CD4-positive, alpha-beta T cell treated with Interferon alpha-2 for 1 hour (primary cell): Measurements from ENCODE around the gene MPG.

Source experiments
- DNase-seq, 2 donors: peaks; one replicate each; pipeline ENCODE4 v3.0.0-alpha.2; 2020 to 2022

MPG gene

DNA sequence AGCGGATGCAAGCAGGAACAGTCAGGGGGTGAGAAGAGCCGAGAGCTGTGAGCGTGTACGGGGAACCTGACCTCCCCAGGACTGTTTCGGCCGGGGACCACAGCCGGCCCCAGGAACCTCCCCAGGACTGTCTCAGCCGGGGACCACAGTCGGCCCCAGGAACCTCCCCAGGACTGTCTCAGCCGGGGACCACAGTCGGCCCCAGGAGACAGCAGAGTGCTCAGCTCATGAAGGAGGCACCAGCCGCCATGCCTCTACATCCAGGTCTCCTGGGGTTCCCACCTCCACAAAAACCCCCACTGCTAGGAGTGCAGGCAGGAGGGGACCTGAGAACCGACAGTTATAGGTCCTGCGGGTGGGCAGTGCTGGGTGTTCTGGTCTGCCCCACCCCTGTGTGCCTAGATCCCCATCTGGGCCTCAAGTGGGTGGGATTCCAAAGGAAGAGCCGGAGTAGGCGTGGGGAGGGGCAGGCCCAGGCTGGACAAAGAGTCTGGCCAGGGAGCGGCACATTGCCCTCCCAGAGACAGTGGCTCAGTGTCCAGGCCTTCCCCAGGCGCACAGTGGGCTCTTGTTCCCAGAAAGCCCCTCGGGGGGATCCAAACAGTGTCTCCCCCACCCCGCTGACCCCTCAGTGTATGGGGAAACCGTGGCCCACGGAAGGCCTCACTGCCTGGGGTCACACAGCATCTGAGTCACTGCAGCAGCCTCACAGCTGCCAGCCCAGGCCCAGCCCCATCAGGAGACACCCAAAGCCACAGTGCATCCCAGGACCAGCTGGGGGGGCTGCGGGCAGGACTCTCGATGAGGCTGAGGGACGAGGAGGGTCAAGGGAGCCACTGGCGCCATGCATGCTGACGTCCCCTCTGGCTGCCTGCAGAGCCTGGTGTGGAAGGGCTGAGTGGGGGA lies 9.9 kb upstream of the MPG start:
- no peak for DNase-seq

GRCh38 chr16:69181-69580 lies 8.8 kb upstream of the MPG start:
- DNase-seq, result no peak

DNA sequence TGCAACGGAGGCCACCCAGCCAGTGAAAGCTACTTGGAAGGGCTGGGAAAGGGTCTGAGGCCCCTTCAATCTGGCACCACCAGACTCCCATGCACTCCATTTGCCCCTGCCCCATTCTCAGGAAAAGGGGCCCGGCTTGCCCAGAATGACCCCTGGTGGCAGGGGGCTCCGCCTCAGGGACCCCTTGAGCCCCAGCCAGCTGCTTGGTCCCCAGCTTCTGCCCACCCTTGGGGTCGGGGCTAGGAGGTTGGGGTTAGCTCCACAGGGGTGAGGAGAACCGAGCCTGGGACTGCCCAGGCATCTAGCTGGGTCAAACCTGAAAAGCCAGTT lies 6.8 kb upstream of the MPG start:
- no peak for DNase-seq

- no peak for DNase-seq
Measured at GRCh38 chr16:71540-72401, 6.3 kb upstream of the MPG start.

- DNase-seq, result no peak
Measured at GRCh38 chr16:72561-73548, 5.2 kb upstream of the MPG start, which contains the start of gene RHBDF1. Gene RHBDF1 (minus strand): TSS chr16:72631. CDS start chr16:65015, 7,616 bp downstream.

DNA sequence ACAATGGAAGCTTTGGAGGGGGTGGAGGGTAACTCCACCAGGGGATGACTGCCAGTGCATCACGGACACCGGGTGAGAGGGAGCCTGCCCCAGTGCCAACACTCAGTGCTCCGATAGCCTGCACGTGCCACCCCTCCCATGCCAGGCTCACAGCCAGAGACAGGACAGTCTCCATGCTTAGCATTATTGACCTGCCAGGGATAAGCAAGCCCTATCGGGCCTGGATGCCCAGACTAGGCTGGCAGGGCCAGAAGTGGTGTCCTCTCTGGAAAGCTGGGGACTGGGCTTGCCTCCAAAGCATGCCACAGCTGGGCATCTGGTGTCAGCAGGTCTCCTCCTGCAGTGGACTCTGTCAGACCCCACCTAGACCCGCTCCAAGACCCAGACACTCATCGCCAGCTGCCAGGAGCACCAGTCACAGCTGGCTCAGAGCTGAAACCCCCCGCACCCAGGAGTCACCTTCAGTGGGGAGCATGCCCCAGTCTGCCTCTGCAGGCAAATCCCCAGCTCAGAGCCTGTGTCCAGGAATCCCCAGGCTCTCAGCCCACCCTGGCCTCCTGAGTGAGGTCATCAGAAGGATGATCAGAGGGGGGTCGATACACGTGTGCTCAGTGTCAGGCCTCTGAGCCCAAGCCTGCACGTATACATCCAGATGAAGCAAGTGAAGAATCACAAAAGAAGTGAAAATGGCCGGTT lies 3.8 kb upstream of the MPG start:
- DNase-seq, result no peak

DNA sequence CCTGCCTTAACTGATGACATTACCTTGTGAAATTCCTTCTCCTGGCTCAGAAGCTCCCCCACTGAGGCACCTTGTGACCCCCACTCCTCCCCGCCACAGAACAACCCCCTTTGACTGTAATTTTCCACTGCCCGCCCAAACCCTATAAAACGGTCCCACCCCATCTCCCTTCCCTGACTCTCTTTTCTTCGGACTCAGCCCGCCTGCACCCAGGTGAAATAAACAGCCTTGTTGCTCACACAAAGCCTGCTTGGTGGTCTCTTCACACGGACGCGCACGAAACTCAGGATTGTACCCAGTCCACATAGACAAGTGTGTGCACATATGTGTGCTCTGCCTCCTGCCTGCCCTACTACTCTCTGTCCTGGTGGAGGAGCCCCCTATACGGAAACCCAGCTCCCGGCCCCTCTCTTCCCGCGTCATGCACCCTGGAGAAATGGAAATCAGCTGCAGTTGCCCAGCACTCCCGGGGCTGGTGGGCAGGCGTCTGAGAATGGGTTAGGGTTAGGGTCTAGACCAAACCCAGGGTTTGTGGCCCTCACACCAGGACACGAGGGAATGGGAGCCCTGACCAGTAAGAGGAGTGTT lies 3.2 kb upstream of the MPG start:
- no peak for DNase-seq

DNA sequence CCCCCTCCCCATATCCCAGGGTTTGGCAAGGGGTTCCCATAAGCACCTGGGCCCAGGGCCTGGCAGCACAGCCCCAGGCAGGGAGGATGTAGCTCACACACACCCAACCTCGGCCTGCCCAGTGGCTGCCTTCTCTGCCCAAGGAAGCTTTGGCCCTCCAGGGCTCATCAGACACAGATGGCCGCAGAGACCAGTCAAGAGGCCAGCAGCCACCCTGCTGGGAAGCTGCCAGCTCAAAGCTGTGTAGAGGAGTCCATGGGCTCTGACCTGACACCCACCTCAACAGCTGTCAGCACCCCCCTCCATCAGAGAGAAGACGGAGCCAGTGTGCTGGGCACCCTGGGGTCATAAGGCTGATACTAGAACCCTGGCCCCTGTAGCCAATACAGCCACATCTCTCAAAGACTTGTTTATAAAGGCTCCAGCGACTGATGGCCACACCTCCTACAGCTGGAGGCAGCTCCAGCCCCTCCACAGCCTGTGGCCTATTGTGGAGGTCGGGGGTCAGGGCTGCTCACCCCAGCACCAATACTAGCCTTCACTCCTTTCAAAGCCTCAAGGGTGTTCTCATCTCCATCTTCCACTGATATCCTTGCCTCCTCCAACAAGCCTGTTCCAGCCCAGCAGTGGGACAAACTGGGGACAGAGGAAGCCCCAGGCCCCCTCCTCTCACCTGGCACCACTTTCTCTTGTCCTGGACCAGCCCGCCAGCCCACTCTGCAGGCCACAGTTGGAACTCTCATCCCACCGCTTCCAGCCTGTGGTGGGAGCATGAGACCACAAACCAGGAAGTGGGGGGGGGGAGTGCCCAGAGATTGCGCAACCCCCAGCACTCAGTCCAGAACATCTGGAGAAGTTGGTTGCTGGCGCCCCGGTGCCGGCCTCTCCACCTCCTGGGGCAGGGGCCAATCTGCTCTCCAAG lies 2.2 kb upstream of the MPG start:
- DNase-seq, result peak; percentile 18 to 20

GRCh38 chr16:76535-77272 lies 1.3 kb upstream of the MPG start:
- DNase-seq, result no peak

- DNase-seq, result peak in 1 of 2 donors; percentile 23
Measured at GRCh38 chr16:77273-77806, 685 bp upstream of the MPG start.

GRCh38 chr16:78444-79150 lies 572 bp downstream of the MPG start:
- no peak for DNase-seq

DNA sequence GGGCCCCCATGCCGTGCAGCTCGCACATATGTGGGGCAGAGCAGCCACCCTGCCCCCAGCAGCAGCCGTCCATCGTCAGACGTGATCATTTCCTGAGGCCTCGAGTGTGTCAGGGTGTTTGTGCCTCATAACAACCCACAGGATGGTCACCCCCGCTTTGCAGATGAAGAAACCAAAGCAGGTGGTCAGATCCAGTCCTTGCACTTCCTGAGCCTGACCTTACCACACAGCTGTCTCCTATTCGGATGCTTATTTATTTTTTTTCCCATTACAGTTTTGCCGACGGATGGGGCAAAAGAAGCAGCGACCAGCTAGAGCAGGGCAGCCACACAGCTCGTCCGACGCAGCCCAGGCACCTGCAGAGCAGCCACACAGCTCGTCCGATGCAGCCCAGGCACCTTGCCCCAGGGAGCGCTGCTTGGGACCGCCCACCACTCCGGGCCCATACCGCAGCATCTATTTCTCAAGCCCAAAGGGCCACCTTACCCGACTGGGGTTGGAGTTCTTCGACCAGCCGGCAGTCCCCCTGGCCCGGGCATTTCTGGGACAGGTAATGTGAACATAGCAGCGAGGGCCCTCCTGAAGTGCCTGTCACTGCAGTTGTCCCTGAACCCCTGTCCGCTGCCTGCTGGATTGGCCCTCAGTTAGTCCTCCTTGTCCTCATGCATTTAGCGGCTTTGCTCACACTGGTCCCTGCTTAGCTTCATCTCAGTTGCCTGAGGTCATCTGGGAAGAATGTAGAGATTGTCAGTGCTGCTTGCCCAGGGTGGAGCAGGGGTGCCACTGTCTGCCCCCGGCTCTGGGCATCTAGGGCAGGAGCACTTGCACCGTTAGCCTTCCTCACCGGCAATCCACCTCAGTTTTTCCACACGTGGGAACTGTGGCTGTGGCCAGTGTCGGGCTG lies 1.4 kb downstream of the MPG start:
- no peak for DNase-seq

DNA sequence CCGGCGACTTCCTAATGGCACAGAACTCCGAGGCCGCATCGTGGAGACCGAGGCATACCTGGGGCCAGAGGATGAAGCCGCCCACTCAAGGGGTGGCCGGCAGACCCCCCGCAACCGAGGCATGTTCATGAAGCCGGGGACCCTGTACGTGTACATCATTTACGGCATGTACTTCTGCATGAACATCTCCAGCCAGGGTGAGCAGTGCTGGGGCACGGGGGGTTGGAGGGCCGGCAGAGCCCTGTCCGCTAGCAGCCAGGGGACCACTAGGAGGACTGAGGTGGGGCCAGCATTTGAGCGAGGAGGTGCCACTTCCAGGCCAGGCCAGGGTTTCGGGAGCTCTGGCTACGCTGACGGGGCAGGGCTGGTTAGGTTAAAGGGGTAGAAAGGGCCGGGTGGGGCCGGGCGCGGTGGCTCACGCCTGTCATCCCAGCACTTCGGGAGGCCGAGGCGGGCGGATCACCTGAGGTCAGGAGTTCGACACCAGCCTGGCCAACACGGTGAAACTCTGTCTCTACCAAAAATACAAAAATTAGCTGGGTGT lies 5.1 kb downstream of the MPG start:
- no peak for DNase-seq

DNA sequence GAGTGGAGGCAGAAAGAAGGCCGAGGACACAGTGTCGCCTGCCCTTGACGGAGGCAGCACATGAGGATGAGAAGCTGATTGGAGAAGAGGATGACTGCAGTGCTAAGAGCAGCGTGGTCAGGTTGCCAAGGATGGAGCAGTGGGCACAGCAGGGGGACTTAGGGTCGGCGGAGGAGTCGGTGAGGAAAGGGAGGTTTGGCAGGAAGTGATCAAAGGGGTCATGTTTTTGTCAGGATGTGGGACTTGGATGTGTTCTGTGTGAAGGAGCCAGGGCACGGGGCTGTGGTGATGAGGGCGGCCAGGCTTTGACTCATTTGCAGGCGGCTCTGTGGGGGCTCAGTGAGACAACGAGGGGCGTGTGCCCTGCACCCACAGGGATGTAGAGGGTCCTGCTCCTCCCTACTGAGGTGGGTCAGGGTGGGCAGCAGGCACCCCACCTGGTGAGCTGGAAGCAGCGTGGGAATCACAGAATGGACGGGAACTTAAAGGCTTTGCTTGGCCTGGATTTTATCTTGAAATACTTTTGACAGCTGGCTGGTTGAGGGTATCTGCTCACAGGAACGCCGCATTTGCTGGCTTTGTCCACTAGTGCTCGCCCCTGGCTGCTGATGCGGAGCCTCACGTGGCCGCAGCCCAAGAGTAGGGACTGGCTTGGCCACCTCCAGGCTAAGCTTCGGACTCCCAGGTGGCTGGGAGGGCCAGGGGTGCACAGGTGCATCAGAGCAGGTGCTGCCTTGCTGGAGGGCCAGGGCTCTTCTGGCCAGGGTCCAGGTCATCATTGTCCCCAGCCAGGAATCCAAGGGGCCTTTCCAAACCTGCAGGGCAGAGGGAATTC lies 6.0 kb downstream of the MPG start:
- no peak for DNase-seq

DNA sequence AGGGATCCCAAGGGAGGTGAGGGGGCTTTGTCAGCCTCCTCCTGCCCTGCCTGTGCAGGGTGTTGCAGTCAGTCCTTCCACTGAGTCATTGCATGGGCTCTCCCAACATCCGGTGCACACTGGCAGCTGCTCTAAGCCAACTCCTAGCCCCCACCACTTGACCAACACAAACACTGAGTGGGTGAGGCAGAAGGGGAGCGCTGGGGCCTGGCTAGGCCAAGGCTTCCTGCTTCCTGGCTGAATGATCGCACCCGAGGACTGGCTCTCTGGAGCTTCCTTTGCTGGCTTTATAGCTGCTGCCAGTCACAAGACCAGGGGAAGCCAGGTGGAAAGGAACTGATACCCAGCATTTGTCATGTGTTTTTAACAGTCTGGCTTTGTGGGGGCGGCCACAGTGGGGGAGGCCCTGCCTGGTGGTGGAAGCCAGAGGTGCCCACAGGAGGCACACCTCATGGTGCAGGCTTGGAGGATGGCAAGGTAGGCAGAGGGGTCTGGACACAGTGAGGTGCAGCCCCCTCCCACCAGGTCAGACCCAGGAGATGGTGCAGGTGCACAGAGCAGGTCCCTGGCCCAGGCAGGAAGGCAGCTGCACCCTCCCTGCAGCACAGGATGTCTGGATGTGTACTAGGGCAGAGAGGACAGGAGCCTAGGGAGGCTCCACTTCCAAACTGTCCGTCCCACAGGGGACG lies 6.8 kb downstream of the MPG start:
- peak; percentile 15 to 25 for DNase-seq

DNA sequence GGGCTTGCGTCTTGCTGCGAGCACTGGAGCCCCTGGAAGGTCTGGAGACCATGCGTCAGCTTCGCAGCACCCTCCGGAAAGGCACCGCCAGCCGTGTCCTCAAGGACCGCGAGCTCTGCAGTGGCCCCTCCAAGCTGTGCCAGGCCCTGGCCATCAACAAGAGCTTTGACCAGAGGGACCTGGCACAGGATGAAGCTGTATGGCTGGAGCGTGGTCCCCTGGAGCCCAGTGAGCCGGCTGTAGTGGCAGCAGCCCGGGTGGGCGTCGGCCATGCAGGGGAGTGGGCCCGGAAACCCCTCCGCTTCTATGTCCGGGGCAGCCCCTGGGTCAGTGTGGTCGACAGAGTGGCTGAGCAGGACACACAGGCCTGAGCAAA lies 7.4 kb downstream of the MPG start:
- DNase-seq, result no peak
